Fibroblast of peridontal ligament (primary cell): ENCODE data around the gene AMPD3.

Source experiments
- DNase-seq: peaks from one replicate; pipeline ENCODE4 v3.0.0-alpha.2; 2010; ENCODE audit errors: extremely low read depth

The AMPD3 gene

GRCh38 chr11:10460611-10461275 lies 5.7 kb downstream of the AMPD3 start:
- DNase-seq: no peak

DNA sequence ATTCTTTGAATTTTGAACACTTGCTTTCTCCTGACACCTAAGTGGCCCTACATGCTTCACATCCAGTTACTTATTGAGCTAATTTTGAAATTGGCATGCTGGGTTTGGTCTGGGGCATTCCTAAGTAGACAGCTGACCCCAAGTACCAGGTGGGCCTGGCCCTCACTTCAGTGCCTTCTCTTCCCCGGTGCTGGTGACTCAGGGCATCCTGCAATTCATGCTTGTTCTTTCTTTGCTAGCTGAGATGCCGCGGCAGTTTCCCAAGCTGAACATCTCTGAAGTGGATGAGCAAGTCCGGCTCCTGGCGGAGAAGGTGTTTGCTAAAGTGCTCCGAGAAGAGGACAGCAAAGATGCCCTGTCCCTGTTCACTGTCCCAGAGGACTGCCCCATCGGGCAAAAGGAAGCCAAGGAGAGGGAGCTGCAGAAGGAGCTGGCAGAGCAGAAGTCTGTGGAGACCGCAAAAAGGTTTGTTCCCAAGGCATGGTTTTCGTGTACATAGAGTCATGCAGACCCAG lies 6.3 kb downstream of the AMPD3 start:
- DNase-seq: no peak

DNA sequence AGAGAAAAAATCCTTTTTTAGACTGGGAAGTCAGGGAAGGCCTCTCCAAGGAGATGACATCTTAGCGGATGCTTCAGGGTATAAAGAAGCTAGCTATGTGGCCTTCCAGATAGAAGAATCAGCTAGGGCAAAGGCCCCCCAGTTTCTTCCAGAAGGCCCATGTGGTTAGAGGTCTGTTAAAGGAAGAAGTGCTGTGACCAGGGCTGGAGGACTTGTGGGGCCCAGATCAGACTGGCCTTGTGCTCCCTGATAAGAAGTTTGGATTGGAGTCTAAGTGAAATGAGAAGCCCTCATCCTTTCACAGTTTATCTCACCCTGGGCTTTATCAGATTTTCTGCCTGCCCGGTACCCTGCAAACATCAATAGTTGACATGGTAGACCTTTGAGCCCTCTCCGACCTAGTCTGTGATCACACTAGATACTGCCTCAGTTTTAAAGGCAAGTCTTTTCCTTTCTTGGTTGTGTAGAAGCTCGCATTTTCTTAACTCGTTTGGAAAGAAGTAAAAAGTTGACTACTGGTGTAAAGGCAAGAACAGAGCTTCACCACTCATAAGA lies 7.8 kb downstream of the AMPD3 start:
- DNase-seq: no peak

DNA sequence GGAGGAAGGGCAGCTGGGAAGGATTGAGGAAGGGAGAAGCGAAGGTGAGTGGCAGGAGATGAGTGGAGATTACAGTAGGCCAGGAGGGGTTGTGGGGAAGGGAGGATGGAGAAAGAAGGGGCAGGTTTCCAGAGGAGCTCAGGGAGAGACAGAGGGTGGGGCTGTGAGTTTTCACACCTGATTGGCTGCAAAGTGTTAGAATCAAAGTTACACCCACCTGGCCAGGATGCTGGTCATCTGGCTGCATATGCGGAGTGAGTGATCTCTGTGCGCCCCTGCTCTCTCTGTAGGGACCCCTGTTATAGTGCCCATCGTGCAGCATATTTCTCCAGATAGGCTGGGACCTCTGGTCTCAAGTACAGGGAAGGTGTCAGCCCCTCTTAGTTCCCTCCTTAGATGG lies 18.3 kb downstream of the AMPD3 start:
- DNase-seq: no peak

GRCh38 chr11:10474551-10474950 lies 19.5 kb downstream of the AMPD3 start:
- DNase-seq: no peak

- no peak for DNase-seq
These were observed 21.3 kb downstream of the AMPD3 start for GRCh38 chr11:10476342-10476741.

DNA sequence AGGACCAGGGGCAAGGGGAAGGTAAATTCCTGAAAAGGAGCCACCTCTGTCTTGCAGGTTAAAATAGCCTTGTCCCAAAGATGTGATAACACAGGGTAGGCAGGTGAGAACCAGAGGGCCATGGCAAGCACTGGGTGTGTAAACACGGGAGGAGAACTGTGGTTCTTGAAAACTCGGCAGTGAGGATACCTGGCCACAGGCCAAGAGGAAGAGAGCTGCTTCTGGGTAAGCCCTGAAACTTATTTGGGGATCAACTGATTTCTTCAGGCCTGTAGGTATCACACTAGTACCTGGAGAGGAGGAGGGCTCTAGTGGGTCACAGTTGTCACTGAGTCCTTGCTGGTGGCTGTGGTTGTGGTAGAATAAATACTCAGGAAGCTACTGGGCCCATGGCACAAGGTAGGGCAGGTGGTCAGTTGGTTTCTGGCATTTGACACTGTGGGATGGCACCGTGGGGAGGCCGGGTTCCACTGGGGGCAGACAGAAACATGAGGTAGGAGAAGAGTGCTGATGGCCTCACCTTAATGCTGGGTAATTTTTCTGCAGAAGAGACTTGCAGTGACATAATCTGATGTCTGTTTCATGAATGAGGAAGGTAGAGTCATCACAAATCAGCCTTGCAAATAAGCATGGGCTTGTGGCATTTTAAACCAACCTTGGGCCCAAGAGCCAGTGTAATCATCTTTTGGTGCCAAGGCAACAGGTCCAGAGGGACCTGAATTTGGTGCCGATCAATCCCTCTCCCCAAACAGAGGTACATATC lies 22.0 kb downstream of the AMPD3 start:
- no peak for DNase-seq

DNA sequence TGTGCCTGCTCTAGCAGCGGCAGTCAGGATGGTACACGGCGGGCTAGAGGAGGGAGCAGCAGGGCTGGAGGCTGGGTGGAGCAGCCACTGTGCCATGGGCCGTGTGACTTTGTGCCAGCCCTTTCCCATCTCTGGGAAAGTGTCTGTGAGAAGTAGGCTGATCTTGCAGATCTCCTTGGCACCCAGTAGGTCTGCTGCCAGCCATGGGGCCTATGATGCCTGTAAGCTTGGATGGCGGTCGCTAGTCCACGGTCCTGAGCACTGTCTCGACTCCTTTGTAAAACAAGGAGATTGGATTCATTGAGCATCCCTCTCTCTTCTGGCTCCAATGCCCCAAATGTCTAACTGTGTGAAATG lies 22.6 kb downstream of the AMPD3 start:
- DNase-seq: no peak

DNA sequence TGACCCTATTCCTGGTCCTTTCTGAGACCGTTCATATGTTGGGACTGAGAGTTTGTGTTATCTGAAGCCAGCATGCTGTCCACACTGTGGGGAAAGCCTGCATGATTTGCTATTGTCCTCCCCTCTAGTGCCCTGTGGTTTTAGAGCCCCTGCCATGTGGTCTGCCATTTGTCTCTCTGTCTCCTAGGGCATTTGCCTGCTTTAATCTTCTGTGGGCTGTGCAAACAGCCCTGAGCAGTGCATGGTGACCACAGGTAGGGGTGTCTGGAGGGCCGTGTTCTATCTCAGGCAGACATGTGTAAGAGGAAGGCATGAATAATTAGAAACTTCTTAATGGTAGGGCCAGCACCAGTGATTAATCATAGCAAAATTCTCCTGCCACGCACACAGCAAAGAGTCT lies 23.0 kb downstream of the AMPD3 start:
- no peak for DNase-seq

- no peak for DNase-seq
These were observed 23.8 kb downstream of the AMPD3 start for GRCh38 chr11:10478574-10479550.

GRCh38 chr11:10480026-10480425 lies 25.0 kb downstream of the AMPD3 start:
- no peak for DNase-seq

- DNase-seq: no peak
These were observed 25.7 kb downstream of the AMPD3 start for GRCh38 chr11:10480760-10481159.

DNA sequence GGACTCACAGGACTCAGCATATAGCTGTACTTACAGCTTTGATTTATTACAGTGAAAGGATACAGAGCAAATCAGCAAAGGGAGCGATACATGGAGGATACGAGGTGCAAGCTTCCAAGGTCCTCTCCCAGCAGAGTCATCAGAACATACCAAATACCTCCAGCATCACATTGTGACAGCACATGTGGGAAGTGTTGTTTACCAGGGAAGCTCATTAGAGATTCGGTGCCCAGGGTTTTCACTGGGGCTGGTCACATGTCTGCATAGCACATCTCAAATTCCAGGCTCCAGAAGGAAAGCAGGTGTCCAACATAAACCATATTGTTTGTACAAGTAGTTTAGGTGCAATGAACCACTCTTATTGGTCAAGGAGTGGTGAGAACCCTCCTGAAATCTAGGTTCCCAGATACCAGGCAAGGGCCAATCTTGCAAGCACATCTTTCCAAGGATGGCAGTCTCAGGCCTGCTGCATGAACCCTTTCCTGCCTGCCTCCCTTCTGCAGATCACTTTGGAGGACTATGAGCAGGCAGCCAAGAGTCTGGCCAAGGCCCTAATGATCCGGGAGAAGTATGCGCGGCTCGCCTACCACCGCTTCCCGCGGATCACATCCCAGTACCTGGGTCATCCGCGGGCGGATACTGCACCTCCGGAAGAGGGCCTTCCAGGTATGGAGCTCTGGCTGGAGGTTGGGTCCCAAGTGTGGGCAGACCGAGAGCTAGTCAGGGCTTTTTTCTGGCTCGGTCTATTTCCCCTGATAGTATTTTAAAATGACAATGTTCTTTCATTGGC lies 26.7 kb downstream of the AMPD3 start:
- no peak for DNase-seq

DNA sequence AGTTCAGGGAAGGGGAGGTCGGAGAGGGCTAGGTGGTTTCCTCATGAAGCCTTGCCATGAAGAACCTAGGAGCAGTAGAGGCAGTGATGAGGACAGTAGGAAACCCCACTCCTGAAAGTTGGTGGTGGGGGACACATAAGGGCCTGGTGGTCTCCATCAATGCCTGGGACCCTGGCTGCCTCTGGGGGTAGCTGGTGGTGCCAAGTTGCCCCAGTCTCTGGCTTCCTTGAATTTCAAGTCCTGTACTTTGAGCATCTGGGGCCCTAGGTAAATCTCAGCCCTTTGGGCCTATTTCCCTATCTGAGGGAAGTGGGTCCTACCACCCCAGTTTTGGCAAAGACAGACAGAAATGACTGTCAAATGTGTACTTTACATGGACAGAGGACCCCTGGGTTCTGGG lies 28.1 kb downstream of the AMPD3 start:
- DNase-seq: no peak

DNA sequence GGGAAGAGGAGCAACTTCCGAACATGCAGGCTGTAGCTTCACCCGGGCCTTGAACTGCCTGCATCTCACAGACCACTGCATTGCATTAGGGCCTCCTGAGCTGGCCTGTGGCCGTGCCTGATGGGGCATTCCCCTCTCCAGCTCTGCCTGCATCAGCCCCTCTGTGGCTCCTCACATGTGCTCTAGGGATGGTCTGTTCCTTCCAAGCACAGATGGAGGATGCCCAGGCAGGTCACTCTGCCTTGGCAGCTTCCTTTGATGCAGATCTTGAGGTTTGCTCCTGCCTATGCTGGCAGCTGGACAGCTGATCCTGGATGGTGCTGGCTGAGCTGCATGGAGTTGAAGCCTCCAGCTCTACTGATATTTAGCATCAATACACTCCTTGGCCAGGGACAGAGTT lies 28.5 kb downstream of the AMPD3 start:
- DNase-seq: no peak

DNA sequence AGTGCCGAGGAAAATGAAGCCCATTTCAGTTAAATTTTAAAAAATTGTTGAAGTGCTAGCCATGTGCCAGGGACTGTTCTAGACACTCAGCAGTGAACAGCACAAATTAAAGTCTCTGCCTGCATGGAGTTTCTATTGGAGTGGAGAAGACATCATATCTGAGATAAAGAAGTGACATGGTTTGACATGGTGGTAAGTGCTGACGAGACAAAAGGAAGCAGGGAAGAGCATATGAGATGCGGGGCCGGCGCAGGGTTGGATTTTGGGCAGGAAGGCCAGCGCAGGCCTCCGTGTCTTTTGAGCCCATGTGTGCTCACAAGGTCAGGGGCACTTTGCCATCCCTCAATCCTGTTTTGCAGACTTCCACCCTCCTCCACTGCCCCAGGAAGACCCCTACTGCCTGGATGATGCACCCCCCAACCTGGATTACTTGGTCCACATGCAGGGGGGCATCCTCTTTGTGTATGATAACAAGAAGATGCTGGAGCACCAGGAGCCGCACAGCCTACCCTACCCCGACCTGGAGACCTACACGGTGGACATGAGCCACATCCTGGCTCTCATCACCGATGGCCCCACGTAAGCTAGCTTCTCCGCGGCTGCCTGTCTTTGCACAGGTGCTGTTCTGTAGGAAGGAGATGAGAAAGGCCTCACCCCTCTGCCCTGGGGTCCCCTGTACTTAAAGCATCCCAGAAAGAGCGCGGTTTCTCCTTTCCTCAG lies 29.6 kb downstream of the AMPD3 start:
- DNase-seq: no peak

GRCh38 chr11:10485646-10486045 lies 30.6 kb downstream of the AMPD3 start:
- no peak for DNase-seq

GRCh38 chr11:10486161-10486840 lies 31.2 kb downstream of the AMPD3 start:
- no peak for DNase-seq

- DNase-seq: no peak
These were observed 32.1 kb downstream of the AMPD3 start for GRCh38 chr11:10487002-10487647.
